IMR-90 (cell line): ENCODE results near the gene GRM8. TPM values are rescaled to one million over a fixed set of nuclear protein-coding genes. Genes with fewer than 3 reads are reported as not detected.

Source experiments
- ATAC-seq: fragments of 200-7000 bp; cut with Tn5 transposase; 2 replicates; pipeline ENCODE4 v1.9.1; 2020; ENCODE audit warnings: low read depth, mild to moderate bottlenecking, moderate library complexity
- BruUV-seq: library from RNA; stranded (reverse); fragments of 400-500 nt; replicated peaks from 2 replicates; lab custom pipeline; 2021; lab: Mats Ljungman, UMichigan
- CTCF ChIA-PET: fragments of 300-600 bp; formaldehyde crosslinking; extraction: SDS; loops from one replicate; lab custom pipeline; 2021; ENCODE audit warnings: antibody characterized with exemption; lab: Yijun Ruan, JAX
- POLR2A ChIA-PET: fragments of 300-600 bp; sonication (Branson Sonifier 250); formaldehyde crosslinking; loops from one replicate; lab custom pipeline; 2022; ENCODE audit warnings: antibody characterized with exemption; ENCODE audit not compliant: unreplicated experiment; lab: Charles Lee
- DNase-seq: peaks from one replicate; pipeline ENCODE4 v3.0.0; 2013
- H2AFZ ChIP-seq: replicated peaks from 2 replicates; pipeline ENCODE3; 2013; ENCODE audit warnings: low read length, mild to moderate bottlenecking; ENCODE audit not compliant: poor library complexity
- H2AK5ac ChIP-seq: 2 replicates; pipeline ENCODE4 v1.6.1; 2013; ENCODE audit warnings: low read depth, low read length, inconsistent platforms
- H2AK9ac ChIP-seq: replicated peaks from 2 replicates; pipeline ENCODE3; 2013; ENCODE audit warnings: mild to moderate bottlenecking, low read depth, low read length, moderate library complexity; ENCODE audit not compliant: poor library complexity
- H2BK120ac ChIP-seq: 2 replicates; pipeline ENCODE4 v1.6.1; 2013; ENCODE audit warnings: low read depth, low read length, inconsistent platforms
- H2BK15ac ChIP-seq: 3 replicates; pipeline ENCODE4 v1.6.1; 2013; ENCODE audit warnings: low read depth, low read length, inconsistent platforms
- H2BK20ac ChIP-seq: 2 replicates; pipeline ENCODE4 v1.6.1; 2013; ENCODE audit warnings: low read depth, mild to moderate bottlenecking, inconsistent platforms, low read length, moderate library complexity
- H2BK5ac ChIP-seq: 2 replicates; pipeline ENCODE4 v1.6.1; 2013; ENCODE audit warnings: mild to moderate bottlenecking, low read depth, low read length, inconsistent platforms; ENCODE audit not compliant: poor library complexity, severe bottlenecking
- H3K14ac ChIP-seq: replicated peaks from 2 replicates; pipeline ENCODE4 v1.6.1; 2013; ENCODE audit warnings: low read depth, low read length, inconsistent platforms
- H3K18ac ChIP-seq: 2 replicates; pipeline ENCODE4 v1.6.1; 2013; ENCODE audit warnings: low read depth, low read length, control low read depth
- H3K23ac ChIP-seq: 2 replicates; pipeline ENCODE4 v1.6.1; 2013; ENCODE audit warnings: low read depth, low read length, inconsistent platforms
- H3K27ac ChIP-seq: 2 replicates; pipeline ENCODE4 v1.5.1; 2013; ENCODE audit warnings: mild to moderate bottlenecking, control low read depth, low read length; ENCODE audit not compliant: insufficient read depth
- H3K27me3 ChIP-seq: 2 replicates; pipeline ENCODE4 v1.6.1; 2013; ENCODE audit warnings: low read length; ENCODE audit not compliant: control insufficient read depth, insufficient read depth
- H3K36me3 ChIP-seq: 2 replicates; pipeline ENCODE4 v1.6.1; 2013; ENCODE audit warnings: low read length, mixed read lengths; ENCODE audit not compliant: control insufficient read depth, insufficient read depth
- H3K4ac ChIP-seq: 2 replicates; pipeline ENCODE4 v1.6.1; 2013; ENCODE audit warnings: low read depth, low read length, inconsistent platforms
- H3K4me1 ChIP-seq: 2 replicates; pipeline ENCODE4 v1.6.1; 2013; ENCODE audit warnings: low read length, mixed read lengths; ENCODE audit not compliant: control insufficient read depth, insufficient read depth
- H3K4me2 ChIP-seq: 2 replicates; pipeline ENCODE4 v1.6.1; 2013; ENCODE audit warnings: low read depth, mild to moderate bottlenecking, control low read depth, low read length, moderate library complexity
- H3K4me3 ChIP-seq: 2 replicates; pipeline ENCODE4 v1.5.1; 2013; ENCODE audit warnings: low read depth, mild to moderate bottlenecking, control low read depth, low read length, moderate library complexity; ENCODE audit not compliant: insufficient read depth
- H3K56ac ChIP-seq: 2 replicates; pipeline ENCODE4 v1.6.1; 2013; ENCODE audit warnings: low read length, inconsistent platforms; ENCODE audit not compliant: insufficient read depth; ENCODE audit errors: extremely low read depth
- H3K79me1 ChIP-seq, 2 experiments: 2 replicates each; pipeline ENCODE4 v1.6.1; 2013; ENCODE audit warnings: low read length in 2 of 2, inconsistent platforms in 1 of 2, low read depth in 1 of 2
- H3K9ac ChIP-seq: 2 replicates; pipeline ENCODE4 v1.6.1; 2013; ENCODE audit warnings: low read depth, low read length, control low read depth
- H3K9me1 ChIP-seq: 2 replicates; pipeline ENCODE4 v1.6.1; 2013; ENCODE audit warnings: low read length, inconsistent platforms; ENCODE audit not compliant: insufficient read depth
- H3K9me3 ChIP-seq: 2 replicates; pipeline ENCODE4 v1.6.1; 2013; ENCODE audit warnings: low read length; ENCODE audit not compliant: control insufficient read depth, insufficient read depth
- H4K20me1 ChIP-seq: 2 replicates; pipeline ENCODE4 v1.6.1; 2013; ENCODE audit warnings: low read length, inconsistent platforms; ENCODE audit not compliant: insufficient read depth
- H4K5ac ChIP-seq: 2 replicates; pipeline ENCODE4 v1.6.1; 2013; ENCODE audit warnings: mild to moderate bottlenecking, low read depth, low read length, control low read depth
- H4K8ac ChIP-seq, 2 experiments: 2 replicates each; pipeline ENCODE4 v1.6.1; 2013; ENCODE audit warnings: low read depth in 2 of 2, low read length in 2 of 2, control low read depth in 1 of 2, inconsistent platforms in 1 of 2
- H4K91ac ChIP-seq: 2 replicates; pipeline ENCODE4 v1.6.1; 2013; ENCODE audit warnings: low read depth, low read length, inconsistent platforms; ENCODE audit not compliant: insufficient read depth
- BHLHE40 ChIP-seq: fragments of 150-350 bp; IDR thresholded peaks from 2 replicates; pipeline ENCODE4 v1.6.1; 2016; ENCODE audit warnings: mild to moderate bottlenecking, low read depth, low read length
- CEBPB ChIP-seq: IDR thresholded peaks from 2 replicates; pipeline ENCODE4 v1.6.1; 2012; ENCODE audit warnings: low read depth, low read length, improper control_type of control experiment
- CHD1 ChIP-seq: IDR thresholded peaks from 2 replicates; pipeline ENCODE4 v1.6.1; 2012; ENCODE audit warnings: low read depth, low read length, improper control_type of control experiment
- CTCF ChIP-seq: conservative IDR thresholded peaks from 2 replicates; pipeline ENCODE4 v1.5.1; 2012; ENCODE audit warnings: mild to moderate bottlenecking, low read depth, low read length, improper control_type of control experiment
- ELK1 ChIP-seq: fragments of 150-350 bp; IDR thresholded peaks from 2 replicates; pipeline ENCODE4 v1.6.1; 2016; ENCODE audit warnings: low read depth, mild to moderate bottlenecking, low read length, moderate library complexity, borderline replicate concordance
- FOS ChIP-seq: fragments of 150-350 bp; IDR thresholded peaks from 2 replicates; pipeline ENCODE4 v1.6.1; 2016; ENCODE audit warnings: low read depth, low read length
- MAFK ChIP-seq: IDR thresholded peaks from 2 replicates; pipeline ENCODE4 v1.6.1; 2012; ENCODE audit warnings: low read depth, low read length, improper control_type of control experiment
- MAZ ChIP-seq: IDR thresholded peaks from 2 replicates; pipeline ENCODE4 v1.6.1; 2012; ENCODE audit warnings: low read depth, mild to moderate bottlenecking, low read length, improper control_type of control experiment, moderate library complexity, borderline replicate concordance
- MXI1 ChIP-seq: IDR thresholded peaks from 2 replicates; pipeline ENCODE4 v1.6.1; 2012; ENCODE audit warnings: low read depth, mild to moderate bottlenecking, low read length, moderate library complexity, borderline replicate concordance
- NFE2L2 ChIP-seq: fragments of 150-350 bp; IDR thresholded peaks from 2 replicates; pipeline ENCODE4 v1.6.1; 2016; ENCODE audit warnings: low read depth, mild to moderate bottlenecking, low read length
- POLR2A ChIP-seq: IDR thresholded peaks from 2 replicates; pipeline ENCODE4 v1.6.1; 2012; ENCODE audit warnings: mild to moderate bottlenecking, low read depth, low read length
- RAD21 ChIP-seq: IDR thresholded peaks from 2 replicates; pipeline ENCODE4 v1.6.1; 2012; ENCODE audit warnings: low read length, improper control_type of control experiment
- RCOR1 ChIP-seq: IDR thresholded peaks from 2 replicates; pipeline ENCODE4 v1.6.1; 2012; ENCODE audit warnings: mild to moderate bottlenecking, low read length, improper control_type of control experiment; ENCODE audit not compliant: insufficient replicate concordance
- RFX5 ChIP-seq: IDR thresholded peaks from 2 replicates; pipeline ENCODE4 v1.8.0; 2012; ENCODE audit warnings: low read depth, mild to moderate bottlenecking, low read length, moderate library complexity
- SMC3 ChIP-seq: fragments of 150-350 bp; IDR thresholded peaks from 2 replicates; pipeline ENCODE4 v1.6.1; 2016; ENCODE audit warnings: low read depth, mild to moderate bottlenecking, antibody characterized with exemption, low read length, moderate library complexity
- USF2 ChIP-seq: fragments of 150-350 bp; IDR thresholded peaks from 2 replicates; pipeline ENCODE4 v1.6.1; 2017; ENCODE audit warnings: mild to moderate bottlenecking, antibody characterized with exemption, low read length, low read depth
- dilution Hi-C: fragments of 300-500 bp; cut with HindIII; formaldehyde crosslinking; loops from one replicate; pipeline ENCODE4 v1.14.3; 2018; ENCODE audit warnings: low sequenced_read_pairs; ENCODE audit not compliant: unreplicated experiment
- in situ Hi-C: fragments of 300-500 bp; cut with MboI; formaldehyde crosslinking; loops from 3 replicates; pipeline ENCODE4 v1.14.3; 2019; ENCODE audit warnings: low sequenced_read_pairs, inconsistent platforms, mixed read lengths
- intact Hi-C: fragments of 100-400 bp; cut with micrococcal nuclease; formaldehyde crosslinking; loops from 2 replicates; pipeline ENCODE4 v1.10.0; 2022
- polyA plus RNA-seq, 3 experiments: library from polyadenylated mRNA; depleted of rRNA; stranded (reverse); fragments of >200 nt; gene quantifications; 2 replicates each; pipeline ENCODE4 v1.2.3, GENCODE V29; 2012; ENCODE audit warnings: low replicate concordance in 1 of 3
- total RNA-seq: library from RNA; depleted of rRNA; stranded (reverse); fragments of >200 nt; gene quantifications from 2 replicates; pipeline ENCODE4 v1.2.3, GENCODE V29; 2012

The GRM8 gene
- total and polyA plus RNA-seq, 2 of the 4 experiments (the other 2 are of a cell fraction): not detected

GRCh38 chr7:127177156-127177555 lies 75.6 kb downstream of the GRM8 start:
- DNase-seq (no peak), ATAC-seq (no peak)
- Histone ChIP-seq H2AK9ac (no peak overlapping the region), H4K8ac (no peak overlapping the region), H2AK5ac (no peak overlapping the region), H2AFZ (no peak overlapping the region), H4K20me1 (no peaks in the 10 kb centered on the region), H3K79me1 (no peaks in the 10 kb centered on the region), H3K27ac (no peak overlapping the region), H3K56ac (no peak overlapping the region), H4K91ac (no peak overlapping the region), H3K4ac (no peak overlapping the region), H3K9me3 (peaks cover 11% of the 10 kb centered on the region), H3K9me1 (no peaks in the 10 kb centered on the region), H3K9ac (no peak overlapping the region), H3K27me3 (no peaks in the 10 kb centered on the region), H3K4me3 (no peak overlapping the region), H3K4me1 (no peaks in the 10 kb centered on the region), H2BK5ac (no peak overlapping the region), H3K36me3 (no peaks in the 10 kb centered on the region), H2BK20ac (no peak overlapping the region), H4K5ac (no peak overlapping the region), H2BK15ac (no peak overlapping the region), H2BK120ac (no peak overlapping the region), H3K14ac (no peak overlapping the region), H3K23ac (no peak overlapping the region), H3K18ac (no peak overlapping the region), H3K4me2 (no peak overlapping the region)
- intact Hi-C loops: no loop called here
- in situ Hi-C loops: no loop called here
- BruUV-seq: no TSS peak
- CTCF ChIA-PET: no interaction called here
- TF ChIP-seq FOS (no peak), MXI1 (no peak), SMC3 (no peak), RFX5 (no peak), USF2 (no peak), RAD21 (no peak), MAFK (no peak), ELK1 (no peak), RCOR1 (no peak), NFE2L2 (no peak), CTCF (no peak), CHD1 (no peak), MAZ (no peak), BHLHE40 (no peak), CEBPB (no peak), POLR2A (no peak)
- dilution Hi-C loops: no loop called here
- POLR2A ChIA-PET: no interaction called here
